ENCODE results near the gene SGMS1.

- TF ChIP-seq POLR2A (IDR thresholded peaks at IDR 0.05) (no peak), CTCF (IDR thresholded peaks at IDR 0.05) (no peak)
Observed at GRCh38 chr10:50405723-50406122, 218.0 kb downstream of the SGMS1 start.
